DMS53 (cell line): ENCODE measurements around the gene C8G.

ENCODE experiments used
- DNase-seq: peaks from one replicate; lab custom pipeline; 2025; lab: John Stamatoyannopoulos, UW

C8G gene

DNA sequence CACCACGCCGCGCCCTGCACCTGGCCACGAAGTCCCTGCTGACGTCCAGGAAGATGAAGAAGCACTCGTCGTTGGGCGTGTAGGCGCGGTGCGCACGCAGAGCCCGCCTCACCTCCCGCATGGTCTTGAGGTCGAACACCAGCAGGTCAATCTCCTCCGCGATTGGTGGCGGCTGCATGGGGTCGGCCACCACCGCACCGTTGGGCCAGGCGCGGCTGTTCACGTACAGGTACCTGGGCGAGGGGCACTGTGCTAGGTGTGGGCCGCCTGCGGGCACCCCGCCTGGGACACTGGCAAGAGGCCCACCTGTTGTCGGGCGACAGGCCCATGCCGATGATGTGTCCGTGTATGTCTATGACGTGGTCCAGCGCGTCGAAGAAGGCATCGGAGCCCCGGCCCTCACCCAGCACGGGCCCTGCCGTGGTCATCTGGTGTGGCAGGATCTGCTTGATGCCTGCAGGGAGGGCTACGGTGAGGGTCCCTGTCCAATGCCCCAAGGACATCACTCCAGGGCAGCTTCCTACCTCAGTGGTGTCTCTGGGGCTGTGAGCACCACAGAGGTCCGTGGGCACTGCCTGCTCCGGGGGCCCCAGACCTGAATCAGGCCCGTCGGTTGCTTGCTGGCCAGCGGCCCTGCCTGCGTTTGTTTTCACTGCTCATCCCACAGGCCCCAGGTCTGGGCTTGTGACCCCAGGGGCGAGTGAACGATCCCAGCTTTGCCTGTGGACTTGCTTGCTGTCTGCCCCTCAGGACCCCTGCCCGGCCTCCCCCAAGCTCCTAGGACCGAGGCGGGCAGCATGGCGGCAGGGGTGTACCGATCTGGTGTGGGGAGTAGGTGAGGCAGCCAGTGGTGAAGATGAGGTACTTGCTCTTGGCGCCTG lies 3.6 kb upstream of the C8G start:
- no peak for DNase-seq

DNA sequence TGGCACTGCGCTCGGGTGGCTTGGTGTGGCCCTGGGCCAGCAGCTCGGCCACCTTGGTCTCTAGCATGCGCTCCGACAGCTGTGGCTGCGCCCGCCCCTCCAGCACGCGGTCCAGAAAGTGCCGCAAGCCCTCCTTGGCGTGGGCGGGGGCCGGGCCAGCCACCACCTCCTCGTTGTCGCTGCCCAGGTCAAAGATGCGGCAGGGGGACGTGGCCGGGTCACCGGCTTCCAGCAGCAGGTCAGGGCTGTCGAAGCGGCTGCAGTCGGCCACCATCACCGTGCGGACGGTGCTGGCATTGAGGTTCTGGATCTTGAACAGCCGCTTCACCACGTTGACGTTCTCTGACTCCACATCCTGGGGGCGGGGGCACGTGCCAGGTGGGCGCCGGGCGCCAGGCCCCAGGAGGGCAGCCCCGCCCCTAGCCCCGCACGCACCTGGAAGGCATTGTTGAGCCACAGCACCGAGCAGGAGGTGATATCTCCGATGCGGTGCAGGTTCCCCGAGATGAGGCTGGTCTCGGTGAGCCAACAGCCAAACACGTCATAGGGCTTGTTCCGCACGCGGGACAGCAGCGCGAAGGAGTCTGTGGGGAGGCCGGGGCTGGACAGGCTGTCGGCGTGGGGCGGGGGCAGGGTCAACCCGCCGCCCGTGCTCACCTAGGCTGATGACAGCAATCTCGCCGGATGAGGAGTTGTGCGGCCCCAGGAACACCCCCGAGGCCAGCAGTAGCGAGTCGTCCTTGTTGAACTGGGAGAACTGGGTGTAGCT lies 2.7 kb upstream of the C8G start:
- peak; percentile 40 for DNase-seq

DNA sequence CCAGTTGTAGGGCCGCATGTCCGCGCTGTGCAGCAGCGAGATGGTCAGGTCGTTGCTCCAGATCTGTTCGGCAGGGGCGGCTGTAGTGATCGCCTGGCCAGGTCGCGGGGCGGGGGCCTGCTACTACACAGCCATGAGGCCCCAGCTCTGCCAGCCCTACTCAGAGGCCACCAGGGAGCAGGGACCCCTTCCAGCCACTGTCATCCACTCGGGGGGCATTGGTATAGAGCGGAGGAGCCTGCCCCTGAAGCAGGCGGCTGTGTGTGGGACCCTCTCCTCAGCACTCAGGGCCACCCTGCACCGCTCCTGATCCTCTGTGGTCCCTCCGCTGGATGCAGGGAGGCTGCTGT lies 2.2 kb upstream of the C8G start:
- no peak for DNase-seq

DNA sequence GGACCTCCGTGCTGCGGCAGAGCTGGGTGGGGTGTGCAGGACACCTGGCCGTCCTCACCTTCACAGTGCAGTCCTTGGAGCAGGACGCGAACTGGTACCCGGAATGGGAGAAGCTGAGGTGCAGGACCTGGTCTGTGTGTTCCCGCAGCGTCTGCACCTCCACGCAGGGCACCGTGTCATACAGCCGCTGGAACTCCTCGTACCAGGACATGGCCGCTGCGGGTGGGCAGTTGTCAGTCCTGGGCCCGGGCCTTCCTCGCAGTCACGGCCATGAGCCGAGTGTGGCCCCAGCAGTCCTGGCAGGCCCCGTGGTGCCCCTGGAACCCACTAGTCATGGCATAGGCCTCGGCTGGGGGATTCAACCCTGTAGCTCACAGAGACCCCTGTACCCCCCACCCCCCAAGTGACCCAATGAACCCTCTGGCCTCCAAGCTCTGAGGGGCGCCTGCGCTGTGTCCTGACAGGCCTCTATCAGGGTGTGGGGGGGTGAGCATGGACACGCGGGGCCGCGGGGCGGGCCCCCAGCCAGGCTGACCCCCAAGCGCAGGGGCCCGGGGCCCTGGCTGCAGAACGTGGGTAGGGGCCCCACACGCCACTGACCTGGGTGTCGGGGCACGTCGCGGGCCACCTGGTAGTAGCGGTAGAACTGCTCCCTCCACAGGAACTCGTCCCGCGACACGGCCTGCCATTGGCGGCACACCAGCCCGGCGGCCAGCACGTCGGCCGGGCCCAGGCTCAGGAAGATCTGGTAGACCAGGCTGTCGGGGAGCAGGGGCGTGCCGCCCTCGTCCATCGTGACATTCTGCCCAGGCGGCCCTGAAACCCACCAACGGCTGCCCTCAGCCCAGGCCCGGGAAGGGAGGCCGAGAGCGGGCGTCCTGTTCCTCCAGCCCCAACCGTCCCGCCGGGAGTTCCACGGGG lies 1.5 kb upstream of the C8G start:
- peak; percentile 80 for DNase-seq

DNA sequence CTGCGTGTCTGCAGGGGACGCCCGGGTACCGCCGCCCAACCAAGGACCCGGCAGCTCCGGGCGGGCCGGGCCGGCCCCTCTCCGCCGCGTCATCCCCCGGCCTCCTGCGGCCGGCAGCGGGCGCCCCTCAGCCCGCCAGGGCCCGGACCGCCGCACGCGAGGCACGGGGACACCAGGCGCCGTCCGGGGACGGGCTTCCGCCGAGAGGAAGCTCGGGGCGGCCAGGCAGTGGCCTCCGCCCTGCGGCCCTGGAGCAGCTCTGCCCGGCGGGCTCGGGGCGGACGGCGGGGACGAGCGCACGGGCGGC lies 878 bp upstream of the C8G start:
- DNase-seq, result peak; percentile 89

DNA sequence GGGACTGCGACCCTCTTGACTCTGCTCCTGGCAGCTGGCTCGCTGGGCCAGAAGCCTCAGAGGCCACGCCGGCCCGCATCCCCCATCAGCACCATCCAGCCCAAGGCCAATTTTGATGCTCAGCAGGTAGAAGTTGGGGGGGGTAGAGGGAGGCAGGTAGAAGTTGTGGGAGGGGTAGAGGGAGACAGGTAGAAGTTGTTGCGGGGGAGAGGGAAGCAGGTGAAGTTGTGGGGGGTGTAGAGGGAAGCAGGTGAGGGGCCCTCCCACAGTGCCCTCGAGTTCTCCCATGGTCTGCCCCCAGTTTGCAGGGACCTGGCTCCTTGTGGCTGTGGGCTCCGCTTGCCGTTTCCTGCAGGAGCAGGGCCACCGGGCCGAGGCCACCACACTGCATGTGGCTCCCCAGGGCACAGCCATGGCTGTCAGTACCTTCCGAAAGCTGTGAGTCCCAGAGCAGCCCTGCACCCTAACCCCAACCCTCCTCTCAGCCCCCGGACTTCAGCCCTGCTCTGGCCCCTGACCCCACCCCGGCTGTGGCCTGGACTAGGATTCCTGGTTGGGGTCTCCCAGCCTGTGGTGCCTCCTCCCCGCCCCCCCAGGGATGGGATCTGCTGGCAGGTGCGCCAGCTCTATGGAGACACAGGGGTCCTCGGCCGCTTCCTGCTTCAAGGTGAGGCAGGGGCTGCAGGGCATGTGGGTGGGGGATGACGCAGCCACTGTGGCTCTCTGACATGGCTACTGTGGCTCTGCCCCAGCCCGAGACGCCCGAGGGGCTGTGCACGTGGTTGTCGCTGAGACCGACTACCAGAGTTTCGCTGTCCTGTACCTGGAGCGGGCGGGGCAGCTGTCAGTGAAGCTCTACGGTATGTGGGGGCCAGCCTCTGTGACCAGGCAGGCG lies 537 bp downstream of the C8G start:
- DNase-seq, result no peak

DNA sequence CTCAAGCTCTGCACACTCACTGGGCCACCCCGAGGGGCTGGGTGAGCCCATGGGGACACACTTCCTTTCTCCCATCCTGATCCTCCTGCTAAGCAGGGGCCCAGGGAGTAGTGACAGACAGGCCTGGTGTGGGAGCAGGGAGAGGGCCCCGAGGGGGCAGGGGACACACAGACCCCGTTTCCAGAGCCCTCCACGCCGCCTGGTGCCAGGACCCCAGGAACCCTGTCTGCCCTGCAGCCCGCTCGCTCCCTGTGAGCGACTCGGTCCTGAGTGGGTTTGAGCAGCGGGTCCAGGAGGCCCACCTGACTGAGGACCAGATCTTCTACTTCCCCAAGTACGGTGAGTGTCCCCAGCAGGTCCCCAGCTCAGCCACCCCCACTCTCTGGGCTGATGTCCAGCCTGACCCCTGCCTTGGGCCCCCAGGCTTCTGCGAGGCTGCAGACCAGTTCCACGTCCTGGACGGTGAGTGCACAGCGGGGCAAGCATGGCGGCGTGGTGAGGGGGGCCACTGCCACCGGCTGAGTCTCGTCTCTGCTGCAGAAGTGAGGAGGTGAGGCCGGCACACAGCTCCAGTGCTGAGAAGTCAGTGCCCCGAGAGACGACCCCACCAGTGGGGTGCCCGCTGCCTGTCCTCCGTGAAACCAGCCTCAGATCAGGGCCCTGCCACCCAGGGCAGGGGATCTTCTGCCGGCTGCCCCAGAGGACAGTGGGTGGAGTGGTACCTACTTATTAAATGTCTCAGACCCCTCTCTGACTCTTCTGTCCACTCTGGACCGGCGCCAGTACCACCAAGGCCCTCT lies 1.4 kb downstream of the C8G start:
- DNase-seq, result no peak

DNA sequence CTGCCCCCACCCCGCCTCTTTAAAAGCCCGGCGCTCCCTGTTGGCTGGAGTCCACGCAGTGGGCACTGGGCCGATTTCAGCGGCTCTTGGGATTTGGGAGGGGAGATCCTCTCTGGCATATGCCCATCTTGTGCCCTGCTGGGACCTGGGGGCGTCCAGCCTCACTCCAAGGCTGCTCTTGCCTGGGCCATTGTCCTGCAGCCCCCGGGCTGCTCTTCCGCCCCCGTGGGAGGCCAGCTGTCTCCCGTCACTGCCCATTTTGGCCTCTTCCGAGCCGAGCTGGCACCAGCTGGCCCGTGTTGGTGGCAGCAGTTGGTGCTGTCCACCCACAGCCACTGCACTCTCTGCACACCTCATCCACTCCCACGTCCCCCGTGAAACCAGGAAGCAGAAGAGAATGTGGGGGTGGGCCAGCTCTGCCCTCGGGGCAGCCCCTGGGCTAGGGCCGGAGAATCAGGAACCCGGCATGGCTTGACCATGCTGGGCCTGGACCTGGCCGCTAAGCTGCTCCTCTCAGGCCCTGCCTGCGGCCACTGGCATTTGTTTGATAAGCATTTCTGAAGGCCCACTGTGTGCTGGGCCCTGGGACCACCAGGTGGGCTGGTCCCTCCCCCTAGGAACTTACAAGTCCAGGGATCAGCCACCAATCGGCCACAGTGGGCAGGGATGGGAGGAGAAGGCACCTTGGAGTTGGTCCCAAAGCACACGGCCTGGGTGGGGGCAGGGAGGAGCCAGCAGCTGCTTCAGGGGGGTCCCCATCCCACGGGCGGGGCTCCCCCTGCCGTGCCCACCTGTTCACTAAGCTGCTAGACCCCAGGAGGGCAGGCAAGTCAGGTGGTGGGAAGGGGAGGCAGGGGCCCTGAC lies 2.2 kb downstream of the C8G start:
- DNase-seq, result no peak

DNA sequence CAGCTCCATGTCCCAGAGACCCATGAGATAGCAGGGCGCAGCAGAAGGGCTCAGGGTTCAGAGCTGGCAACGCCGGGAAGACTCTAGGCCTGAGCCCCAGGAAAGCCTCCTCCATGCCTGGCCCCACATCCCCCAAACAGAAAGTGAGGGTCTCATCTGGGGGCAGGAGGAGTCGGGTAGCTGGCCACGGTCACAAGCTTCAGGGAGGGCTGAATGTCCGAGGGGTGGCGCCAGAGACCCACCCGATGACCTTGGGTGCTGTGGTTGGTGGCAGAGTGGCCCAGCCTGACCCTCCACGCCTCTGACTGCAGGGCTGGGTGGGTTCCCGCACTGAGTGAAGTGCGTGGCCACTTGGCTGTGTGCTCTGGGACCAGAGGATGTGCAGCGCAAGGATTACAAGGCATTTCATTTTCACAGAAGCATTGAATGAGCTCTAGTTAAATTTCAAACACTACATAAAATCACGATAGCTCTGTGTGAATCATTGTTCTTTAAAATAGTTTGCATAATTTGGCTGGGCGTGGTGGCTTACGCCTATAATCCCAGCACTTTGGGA lies 3.0 kb downstream of the C8G start:
- DNase-seq, result peak; percentile 39

DNA sequence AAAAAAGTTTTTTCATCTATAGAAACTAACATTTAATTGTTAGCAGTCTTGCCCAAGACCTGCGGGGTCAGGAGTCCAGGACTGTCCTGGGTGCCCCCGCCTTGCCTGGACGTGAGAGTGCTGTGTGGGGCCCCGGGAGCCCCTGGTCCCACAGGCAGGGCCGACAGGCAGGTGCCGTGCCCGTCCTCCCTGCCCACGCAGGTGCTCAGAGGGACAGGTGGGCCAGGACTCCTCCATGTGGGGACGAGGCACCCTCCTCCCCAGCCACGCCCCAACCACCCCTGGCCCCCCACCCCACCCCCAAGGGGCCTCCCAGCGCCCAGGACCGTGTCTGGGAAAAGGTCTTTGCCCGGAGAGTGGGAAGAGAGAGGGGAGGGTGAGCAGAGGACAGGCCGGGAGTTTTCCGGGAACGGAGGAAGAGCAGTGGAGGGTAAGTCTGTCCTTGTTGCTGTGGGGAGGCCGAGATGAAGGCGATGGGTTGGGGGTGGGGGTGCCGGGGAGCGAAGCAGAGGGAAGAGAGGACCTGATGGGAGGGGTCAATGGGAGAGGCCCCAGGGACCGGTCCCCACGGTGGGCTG lies 4.3 kb downstream of the C8G start:
- peak; percentile 88 for DNase-seq

DNA sequence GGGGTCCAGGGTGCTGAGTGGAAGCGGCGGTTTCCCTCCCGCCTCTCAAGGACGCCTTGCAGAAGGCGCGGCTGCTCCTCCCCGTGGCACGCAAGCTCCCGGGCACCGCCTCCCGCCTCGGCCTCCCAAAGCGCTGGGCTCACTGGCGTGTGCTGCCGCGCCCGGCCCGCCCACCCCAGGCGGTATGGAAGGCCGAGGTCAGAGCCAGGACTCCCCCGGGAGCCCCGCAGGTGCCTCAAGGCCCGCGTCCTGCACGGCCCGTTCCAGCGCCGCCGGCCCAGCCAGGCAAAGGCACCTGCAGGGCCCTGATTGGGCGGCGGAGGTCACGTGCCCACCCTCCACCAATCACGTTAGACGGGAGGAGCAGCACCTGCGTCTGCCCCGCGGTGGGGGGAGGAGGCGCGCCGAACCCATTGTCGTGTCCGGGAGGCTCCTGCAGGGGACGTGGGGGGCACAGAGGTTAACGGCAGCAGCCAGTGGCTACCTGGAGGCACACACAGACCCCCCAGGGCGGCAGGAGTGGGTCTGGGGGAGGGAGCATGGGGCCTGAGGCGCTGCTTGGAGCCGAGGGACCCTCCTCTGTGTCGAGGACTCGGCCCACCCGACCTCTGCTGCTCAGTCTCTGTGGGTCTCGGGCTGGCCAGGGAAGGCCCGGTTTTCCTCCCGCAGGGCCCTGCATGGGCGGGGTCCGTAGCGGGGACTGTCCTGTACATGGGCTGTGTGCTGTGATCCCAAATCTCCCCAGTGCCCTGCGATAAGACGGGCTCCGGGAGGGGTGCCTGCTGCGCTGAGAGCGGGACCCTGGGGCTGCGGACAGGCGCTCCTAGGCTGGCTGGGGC lies 5.0 kb downstream of the C8G start:
- peak; percentile 99 for DNase-seq

DNA sequence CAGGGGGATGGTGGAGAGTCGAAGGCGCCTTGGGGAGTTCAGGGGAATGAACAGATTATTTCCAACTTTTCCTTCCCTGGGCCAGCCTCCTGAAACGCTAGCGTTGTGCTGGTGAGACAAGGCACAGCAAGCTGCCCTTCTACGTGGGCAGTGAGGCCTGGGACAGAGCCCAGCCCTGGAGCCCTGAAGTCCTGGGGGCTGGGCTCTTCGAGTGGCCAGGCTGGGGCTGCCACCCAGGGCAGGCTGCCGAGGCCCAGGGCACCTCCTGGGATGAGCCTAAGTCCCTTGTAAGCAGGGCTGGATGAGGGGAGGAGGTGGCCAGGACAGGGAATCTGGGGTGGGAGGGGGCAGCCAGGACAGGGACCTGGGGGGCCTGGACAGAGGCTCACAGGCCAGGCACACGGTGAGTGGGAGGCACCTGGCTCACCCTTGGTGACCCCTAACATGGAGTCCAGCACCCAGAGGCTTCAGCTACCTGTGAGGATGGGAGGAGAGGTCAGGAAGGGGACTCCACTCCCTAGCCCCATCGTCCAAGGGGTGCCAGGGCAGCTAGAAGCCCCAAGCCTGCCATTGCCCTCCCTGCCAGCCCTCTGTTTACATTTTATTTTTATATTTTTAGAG lies 5.7 kb downstream of the C8G start:
- peak; percentile 68 for DNase-seq

DNA sequence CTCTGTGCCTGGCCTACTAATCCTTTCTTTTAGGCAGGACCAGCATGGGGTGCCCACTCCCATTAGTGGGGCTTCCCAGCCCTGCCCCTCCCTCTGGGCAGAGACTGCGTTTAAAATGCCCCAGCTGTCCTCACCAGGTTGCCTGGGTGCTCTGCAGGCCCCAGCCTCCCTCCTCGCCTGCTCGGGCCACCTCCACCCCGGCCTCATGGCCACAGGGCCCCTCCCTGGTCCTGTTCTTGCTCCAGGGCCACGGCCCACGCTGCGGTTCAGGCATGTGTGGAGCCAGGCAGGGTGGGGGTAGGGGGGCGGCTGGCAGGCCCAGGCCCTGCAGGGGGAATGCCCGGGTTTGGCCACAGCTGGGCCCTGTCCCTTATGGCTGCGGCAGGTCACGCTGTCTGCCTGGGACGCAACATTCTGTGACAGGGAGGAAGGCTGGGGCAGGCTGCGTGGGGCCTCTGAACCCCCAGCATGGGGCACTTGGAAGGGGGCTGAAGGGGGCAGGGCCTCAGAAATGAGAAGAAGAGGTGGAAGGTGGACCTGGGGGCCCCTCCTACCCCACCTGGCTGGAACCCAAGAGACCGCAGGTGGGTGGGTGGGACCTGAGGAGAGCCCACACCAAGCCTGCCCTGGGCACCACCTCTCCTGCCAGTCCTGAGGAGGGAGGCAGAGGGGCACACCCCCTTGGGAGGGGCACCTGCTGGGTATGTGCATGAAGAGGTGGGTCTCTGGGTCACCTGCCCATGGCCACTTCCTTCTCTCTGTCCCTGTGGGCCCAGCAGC lies 6.7 kb downstream of the C8G start, which contains the start of gene LCN12:
TSS of gene LCN12 (plus strand) at position 733 of the 780 bp plus-strand sequence. CDS start 55 bp downstream, outside the sequence.
- DNase-seq, result no peak

DNA sequence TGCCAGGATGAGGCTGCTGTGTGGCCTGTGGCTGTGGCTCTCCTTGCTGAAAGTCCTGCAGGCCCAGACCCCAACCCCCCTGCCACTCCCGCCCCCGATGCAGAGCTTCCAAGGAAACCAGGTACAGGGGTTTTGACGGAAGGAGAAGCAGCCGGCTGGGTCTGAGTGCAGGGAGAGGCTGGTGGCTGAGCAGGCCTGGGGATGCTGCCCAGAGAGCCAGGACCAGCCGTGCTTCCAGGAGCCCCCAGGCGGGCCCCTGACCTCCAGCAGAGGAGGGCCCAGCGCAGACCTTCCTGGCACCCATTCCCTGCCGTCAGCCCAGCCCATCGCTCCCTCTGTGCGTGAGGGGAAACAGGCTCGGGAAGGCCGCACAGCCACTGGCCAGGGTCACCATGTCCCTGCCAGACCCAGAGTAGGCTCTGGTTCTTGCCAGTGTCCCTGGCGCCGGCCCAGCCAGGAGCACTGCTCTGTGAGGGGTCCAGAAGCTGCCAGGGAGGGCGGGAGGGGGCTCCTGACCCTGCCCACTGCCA lies 7.3 kb downstream of the C8G start:
- DNase-seq, result no peak

DNA sequence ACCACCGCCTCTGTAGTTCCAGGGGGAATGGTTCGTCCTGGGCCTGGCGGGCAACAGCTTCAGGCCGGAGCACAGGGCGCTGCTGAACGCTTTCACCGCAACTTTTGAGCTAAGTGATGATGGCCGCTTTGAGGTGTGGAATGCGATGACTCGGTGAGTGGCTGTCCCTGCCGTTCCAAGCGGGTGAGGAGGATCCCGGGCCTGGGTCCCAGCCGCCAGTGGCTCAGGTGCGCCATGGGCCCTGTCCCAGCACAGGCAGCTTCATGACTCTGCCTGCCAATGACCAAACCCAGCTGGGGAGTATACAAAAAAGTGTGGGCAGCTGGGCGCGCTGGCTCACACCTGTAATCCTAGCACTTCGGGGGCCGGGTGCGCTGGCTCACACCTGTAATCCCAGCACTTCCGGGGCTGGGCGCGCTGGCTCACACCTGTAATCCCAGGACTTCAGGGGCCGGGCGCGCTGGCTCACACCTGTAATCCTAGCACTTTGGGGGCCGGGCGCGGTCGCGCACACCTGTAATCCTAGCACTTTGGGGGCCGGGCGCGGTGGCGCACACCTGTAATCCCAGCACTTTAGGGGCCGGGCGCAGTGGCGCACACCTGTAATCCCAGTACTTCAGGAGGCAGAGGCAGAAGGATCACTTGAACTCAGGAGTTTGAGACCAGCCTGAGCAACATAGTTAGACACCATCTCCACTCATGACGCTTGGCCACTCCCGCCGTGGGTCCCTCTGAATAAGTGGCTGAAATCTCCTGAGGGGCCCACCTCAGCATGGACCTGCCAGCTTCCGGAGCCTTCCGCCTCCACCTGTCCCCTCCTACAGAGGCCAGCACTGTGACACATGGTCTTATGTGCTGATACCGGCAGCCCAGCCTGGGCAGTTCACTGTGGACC lies 8.1 kb downstream of the C8G start:
- no peak for DNase-seq
